ENCODE measurements around the gene NDUFAF3. TPM values are rescaled to one million over a fixed set of nuclear protein-coding genes. Genes with fewer than 3 reads are reported as not detected.

The NDUFAF3 gene
- total and polyA plus RNA-seq, 10 of the 15 experiments (the other 5 are each of a cell fraction or from before 2014, with no cell fraction given) = 25.4 to 228 (median 63.9) TPM

DNA sequence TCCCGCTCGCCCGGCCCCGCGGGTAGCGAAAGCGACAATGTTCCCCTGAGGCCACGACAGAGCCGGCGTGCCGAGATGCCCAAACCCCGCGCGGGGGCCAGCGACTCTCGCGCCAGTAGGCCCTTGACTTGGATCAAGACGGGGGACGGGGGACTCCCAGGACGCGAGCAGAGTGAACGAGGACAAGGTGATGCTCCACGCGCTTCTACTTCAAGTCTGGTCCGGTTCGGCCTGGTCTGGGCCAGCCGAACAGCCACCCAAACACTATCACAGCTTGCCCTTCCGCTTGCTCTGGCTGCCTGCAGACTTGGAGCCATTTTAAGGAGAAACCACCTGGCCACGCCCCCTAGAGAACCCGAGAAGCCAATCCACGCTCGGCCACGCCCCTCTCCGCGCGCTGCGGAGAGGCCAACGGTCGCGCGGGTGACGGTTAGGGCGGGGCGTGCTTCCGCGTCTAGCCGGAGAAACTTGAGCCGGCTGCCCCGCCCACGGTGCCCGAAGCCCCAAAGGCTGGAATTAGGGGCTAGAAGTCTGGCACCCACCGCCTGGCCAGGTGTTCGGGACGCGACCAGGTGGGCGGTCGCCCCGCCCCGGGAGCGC lies 608 bp upstream of the NDUFAF3 start (continued):
- TF ChIP-seq, protein P1, sequence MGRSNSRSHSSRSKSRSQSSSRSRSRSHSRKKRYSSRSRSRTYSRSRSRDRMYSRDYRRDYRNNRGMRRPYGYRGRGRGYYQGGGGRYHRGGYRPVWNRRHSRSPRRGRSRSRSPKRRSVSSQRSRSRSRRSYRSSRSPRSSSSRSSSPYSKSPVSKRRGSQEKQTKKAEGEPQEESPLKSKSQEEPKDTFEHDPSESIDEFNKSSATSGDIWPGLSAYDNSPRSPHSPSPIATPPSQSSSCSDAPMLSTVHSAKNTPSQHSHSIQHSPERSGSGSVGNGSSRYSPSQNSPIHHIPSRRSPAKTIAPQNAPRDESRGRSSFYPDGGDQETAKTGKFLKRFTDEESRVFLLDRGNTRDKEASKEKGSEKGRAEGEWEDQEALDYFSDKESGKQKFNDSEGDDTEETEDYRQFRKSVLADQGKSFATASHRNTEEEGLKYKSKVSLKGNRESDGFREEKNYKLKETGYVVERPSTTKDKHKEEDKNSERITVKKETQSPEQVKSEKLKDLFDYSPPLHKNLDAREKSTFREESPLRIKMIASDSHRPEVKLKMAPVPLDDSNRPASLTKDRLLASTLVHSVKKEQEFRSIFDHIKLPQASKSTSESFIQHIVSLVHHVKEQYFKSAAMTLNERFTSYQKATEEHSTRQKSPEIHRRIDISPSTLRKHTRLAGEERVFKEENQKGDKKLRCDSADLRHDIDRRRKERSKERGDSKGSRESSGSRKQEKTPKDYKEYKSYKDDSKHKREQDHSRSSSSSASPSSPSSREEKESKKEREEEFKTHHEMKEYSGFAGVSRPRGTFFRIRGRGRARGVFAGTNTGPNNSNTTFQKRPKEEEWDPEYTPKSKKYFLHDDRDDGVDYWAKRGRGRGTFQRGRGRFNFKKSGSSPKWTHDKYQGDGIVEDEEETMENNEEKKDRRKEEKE (IDR thresholded peaks at IDR 0.05) = no peak; the same call in 1 of the 2 replicates
- TF ChIP-seq WRNIP1 (IDR thresholded peaks at IDR 0.05; ENCODE audit: borderline replicate concordance, low read depth, low read length) (no peak), PAX8 (IDR thresholded peaks at IDR 0.05) (no peak), EZH2 (IDR thresholded peaks at IDR 0.05; ENCODE audit: borderline replicate concordance, control insufficient read depth, low read depth, low read length) (no peak), IKZF2 (IDR thresholded peaks at IDR 0.05) (no peak), NR2C2 (IDR thresholded peaks at IDR 0.05; ENCODE audit: borderline replicate concordance, control insufficient read depth, insufficient read length, low read depth) (no peak), CREB1 (IDR thresholded peaks at IDR 0.05; ENCODE audit: low read depth) (no peak), RUNX3 (IDR thresholded peaks at IDR 0.05; ENCODE audit: low read length) (no peak), NFYA (IDR thresholded peaks at IDR 0.05; ENCODE audit: borderline replicate concordance, low read depth, low read length) (no peak), EP300 (IDR thresholded peaks at IDR 0.05; ENCODE audit: borderline replicate concordance in 1 of 2, control insufficient read depth in 1 of 2, low read depth in 2 of 2, low read length in 2 of 2) (peak in 1 of 2 experiments; percentile 50; a peak in 1 of 4 replicates), BACH1 (IDR thresholded peaks at IDR 0.05; ENCODE audit: borderline replicate concordance) (peak; percentile 35), SMAD1 (IDR thresholded peaks at IDR 0.05; ENCODE audit: low read depth, partially characterized antibody) (peak; percentile 96), RCOR1 (conservative IDR thresholded peaks at IDR 0.05; ENCODE audit: low read depth, low read length) (peak; percentile 37; the same call in 1 of the 2 replicates), NFYB (IDR thresholded peaks at IDR 0.05; ENCODE audit: insufficient read depth, low read depth, low read length) (peak; percentile 70; the same call in 1 of the 2 replicates), BRCA1 (IDR thresholded peaks at IDR 0.05; ENCODE audit: low read depth, low read length) (no peak), CBFB (IDR thresholded peaks at IDR 0.05; ENCODE audit: low read depth) (peak; percentile 98), ZBED1 (IDR thresholded peaks at IDR 0.05; ENCODE audit: borderline replicate concordance) (peak; percentile 59; the same call in 1 of the 2 replicates), CREM (IDR thresholded peaks at IDR 0.05; ENCODE audit: low read depth) (peak; percentile 79), NBN (IDR thresholded peaks at IDR 0.05) (peak; percentile 70; the same call in 1 of the 2 replicates), PAX5 (IDR thresholded peaks at IDR 0.05; ENCODE audit: borderline replicate concordance, low read depth, low read length) (peak; percentile 61; the same call in 1 of the 2 replicates), CHD4 (IDR thresholded peaks at IDR 0.05) (no peak), RB1 (IDR thresholded peaks at IDR 0.05; ENCODE audit: borderline replicate concordance) (peak; percentile 63; the same call in 1 of the 2 replicates), EED (IDR thresholded peaks at IDR 0.05; ENCODE audit: low read depth) (no peak), FOS (IDR thresholded peaks at IDR 0.05; ENCODE audit: borderline replicate concordance, extremely low read depth, insufficient read length) (no peak)
- TF ChIP-seq, protein P2, sequence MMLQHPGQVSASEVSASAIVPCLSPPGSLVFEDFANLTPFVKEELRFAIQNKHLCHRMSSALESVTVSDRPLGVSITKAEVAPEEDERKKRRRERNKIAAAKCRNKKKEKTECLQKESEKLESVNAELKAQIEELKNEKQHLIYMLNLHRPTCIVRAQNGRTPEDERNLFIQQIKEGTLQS (IDR thresholded peaks at IDR 0.05; ENCODE audit: borderline replicate concordance, extremely low read depth, low read depth, low read length) = no peak
- TF ChIP-seq, protein P3, sequence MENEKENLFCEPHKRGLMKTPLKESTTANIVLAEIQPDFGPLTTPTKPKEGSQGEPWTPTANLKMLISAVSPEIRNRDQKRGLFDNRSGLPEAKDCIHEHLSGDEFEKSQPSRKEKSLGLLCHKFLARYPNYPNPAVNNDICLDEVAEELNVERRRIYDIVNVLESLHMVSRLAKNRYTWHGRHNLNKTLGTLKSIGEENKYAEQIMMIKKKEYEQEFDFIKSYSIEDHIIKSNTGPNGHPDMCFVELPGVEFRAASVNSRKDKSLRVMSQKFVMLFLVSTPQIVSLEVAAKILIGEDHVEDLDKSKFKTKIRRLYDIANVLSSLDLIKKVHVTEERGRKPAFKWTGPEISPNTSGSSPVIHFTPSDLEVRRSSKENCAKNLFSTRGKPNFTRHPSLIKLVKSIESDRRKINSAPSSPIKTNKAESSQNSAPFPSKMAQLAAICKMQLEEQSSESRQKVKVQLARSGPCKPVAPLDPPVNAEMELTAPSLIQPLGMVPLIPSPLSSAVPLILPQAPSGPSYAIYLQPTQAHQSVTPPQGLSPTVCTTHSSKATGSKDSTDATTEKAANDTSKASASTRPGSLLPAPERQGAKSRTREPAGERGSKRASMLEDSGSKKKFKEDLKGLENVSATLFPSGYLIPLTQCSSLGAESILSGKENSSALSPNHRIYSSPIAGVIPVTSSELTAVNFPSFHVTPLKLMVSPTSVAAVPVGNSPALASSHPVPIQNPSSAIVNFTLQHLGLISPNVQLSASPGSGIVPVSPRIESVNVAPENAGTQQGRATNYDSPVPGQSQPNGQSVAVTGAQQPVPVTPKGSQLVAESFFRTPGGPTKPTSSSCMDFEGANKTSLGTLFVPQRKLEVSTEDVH (IDR thresholded peaks at IDR 0.05; ENCODE audit: low read depth, partially characterized antibody) = no peak

Data from GM12878 (cell line).